ENCODE data around the gene ADGRD2.

DNA sequence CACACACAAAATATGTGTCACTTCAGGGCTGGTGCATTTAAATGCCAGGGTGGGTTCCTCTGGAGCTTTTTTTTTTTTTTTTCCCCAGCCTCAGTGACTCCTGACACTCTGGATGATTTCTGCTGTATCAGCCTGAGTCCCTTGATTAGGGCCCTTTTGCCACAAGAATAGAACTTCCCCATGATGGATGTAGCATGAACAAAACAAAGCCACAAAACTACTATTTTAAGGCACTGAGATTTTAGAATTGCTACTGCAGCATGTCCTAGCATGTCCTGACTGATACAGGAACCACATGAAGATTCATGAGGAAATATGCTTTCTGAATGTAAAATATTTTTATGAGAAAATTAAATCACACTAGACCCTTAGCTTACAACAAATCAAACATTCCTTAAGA is 13.9 kb upstream of the ADGRD2 start:
- TF ChIP-seq, protein P1, sequence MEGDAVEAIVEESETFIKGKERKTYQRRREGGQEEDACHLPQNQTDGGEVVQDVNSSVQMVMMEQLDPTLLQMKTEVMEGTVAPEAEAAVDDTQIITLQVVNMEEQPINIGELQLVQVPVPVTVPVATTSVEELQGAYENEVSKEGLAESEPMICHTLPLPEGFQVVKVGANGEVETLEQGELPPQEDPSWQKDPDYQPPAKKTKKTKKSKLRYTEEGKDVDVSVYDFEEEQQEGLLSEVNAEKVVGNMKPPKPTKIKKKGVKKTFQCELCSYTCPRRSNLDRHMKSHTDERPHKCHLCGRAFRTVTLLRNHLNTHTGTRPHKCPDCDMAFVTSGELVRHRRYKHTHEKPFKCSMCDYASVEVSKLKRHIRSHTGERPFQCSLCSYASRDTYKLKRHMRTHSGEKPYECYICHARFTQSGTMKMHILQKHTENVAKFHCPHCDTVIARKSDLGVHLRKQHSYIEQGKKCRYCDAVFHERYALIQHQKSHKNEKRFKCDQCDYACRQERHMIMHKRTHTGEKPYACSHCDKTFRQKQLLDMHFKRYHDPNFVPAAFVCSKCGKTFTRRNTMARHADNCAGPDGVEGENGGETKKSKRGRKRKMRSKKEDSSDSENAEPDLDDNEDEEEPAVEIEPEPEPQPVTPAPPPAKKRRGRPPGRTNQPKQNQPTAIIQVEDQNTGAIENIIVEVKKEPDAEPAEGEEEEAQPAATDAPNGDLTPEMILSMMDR (IDR thresholded peaks at IDR 0.05): no peak
- TF ChIP-seq POLR2AphosphoS5 (IDR thresholded peaks at IDR 0.05; ENCODE audit: low read depth, low read length) (no peak), SIN3A (IDR thresholded peaks at IDR 0.05; ENCODE audit: borderline replicate concordance, insufficient read depth, low read depth, low read length) (no peak)
- TF ChIP-seq, protein P2, sequence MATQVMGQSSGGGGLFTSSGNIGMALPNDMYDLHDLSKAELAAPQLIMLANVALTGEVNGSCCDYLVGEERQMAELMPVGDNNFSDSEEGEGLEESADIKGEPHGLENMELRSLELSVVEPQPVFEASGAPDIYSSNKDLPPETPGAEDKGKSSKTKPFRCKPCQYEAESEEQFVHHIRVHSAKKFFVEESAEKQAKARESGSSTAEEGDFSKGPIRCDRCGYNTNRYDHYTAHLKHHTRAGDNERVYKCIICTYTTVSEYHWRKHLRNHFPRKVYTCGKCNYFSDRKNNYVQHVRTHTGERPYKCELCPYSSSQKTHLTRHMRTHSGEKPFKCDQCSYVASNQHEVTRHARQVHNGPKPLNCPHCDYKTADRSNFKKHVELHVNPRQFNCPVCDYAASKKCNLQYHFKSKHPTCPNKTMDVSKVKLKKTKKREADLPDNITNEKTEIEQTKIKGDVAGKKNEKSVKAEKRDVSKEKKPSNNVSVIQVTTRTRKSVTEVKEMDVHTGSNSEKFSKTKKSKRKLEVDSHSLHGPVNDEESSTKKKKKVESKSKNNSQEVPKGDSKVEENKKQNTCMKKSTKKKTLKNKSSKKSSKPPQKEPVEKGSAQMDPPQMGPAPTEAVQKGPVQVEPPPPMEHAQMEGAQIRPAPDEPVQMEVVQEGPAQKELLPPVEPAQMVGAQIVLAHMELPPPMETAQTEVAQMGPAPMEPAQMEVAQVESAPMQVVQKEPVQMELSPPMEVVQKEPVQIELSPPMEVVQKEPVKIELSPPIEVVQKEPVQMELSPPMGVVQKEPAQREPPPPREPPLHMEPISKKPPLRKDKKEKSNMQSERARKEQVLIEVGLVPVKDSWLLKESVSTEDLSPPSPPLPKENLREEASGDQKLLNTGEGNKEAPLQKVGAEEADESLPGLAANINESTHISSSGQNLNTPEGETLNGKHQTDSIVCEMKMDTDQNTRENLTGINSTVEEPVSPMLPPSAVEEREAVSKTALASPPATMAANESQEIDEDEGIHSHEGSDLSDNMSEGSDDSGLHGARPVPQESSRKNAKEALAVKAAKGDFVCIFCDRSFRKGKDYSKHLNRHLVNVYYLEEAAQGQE (IDR thresholded peaks at IDR 0.05; ENCODE audit: insufficient read depth in 1 of 2, low read depth in 2 of 2, low read length in 1 of 2): no peak

All from Panc1 (cell line).